HG02970 (cell line): ENCODE results near the gene REX1BD.
"Not testable (repeated sequence)": the region's sequence is repeated elsewhere in the genome, so short reads cannot be mapped to it uniquely, and the experiment has no call there.

ENCODE experiments used
- ATAC-seq: cut with Tn5 transposase; IDR thresholded peaks from one replicate; pipeline ENCODE4 v1.9.1; 2021; ENCODE audit warnings: mild to moderate bottlenecking, moderate library complexity, moderate number of reproducible peaks; ENCODE audit not compliant: unreplicated experiment, low FRiP score

Gene REX1BD

GRCh38 chr19:18588611-18589379 is at the start of gene REX1BD:
Gene REX1BD (plus strand): TSS chr19:18588798. CDS start chr19:18588802, 4 bp downstream.
- ATAC-seq = peak; percentile 55

- ATAC-seq = no peak
Observed at GRCh38 chr19:18539372-18539771, 49.2 kb upstream of the REX1BD start.

GRCh38 chr19:18540200-18540599 is 48.4 kb upstream of the REX1BD start:
- not testable (repeated sequence) for ATAC-seq

GRCh38 chr19:18541258-18541991 is 47.2 kb upstream of the REX1BD start:
- ATAC-seq = no peak

GRCh38 chr19:18541992-18542940 is 46.3 kb upstream of the REX1BD start:
- no peak for ATAC-seq

GRCh38 chr19:18542941-18543813 is 45.4 kb upstream of the REX1BD start, which contains the start of gene FKBP8:
Gene FKBP8 (minus strand): TSS chr19:18543573. CDS start chr19:18541970, 1,603 bp downstream.
- ATAC-seq = peak; percentile 92

GRCh38 chr19:18543814-18544475 is 44.7 kb upstream of the REX1BD start:
- ATAC-seq = peak; percentile 35

- ATAC-seq = no peak
Observed at GRCh38 chr19:18551631-18552030, 37.0 kb upstream of the REX1BD start.

- peak; percentile 96 for ATAC-seq
Observed at GRCh38 chr19:18557411-18558201, 31.0 kb upstream of the REX1BD start, which contains the start of gene KXD1. Gene KXD1 (plus strand): TSS chr19:18557870. CDS start chr19:18562057, 4,187 bp downstream.

GRCh38 chr19:18558202-18558555 is 30.4 kb upstream of the REX1BD start:
- no peak for ATAC-seq

- ATAC-seq = no peak
Observed at GRCh38 chr19:18558604-18559003, 30.0 kb upstream of the REX1BD start.

- no peak for ATAC-seq
Observed at GRCh38 chr19:18559685-18560084, 28.9 kb upstream of the REX1BD start.

- ATAC-seq = no peak
Observed at GRCh38 chr19:18562086-18562485, 26.5 kb upstream of the REX1BD start.

GRCh38 chr19:18566953-18567352 is 21.6 kb upstream of the REX1BD start:
- ATAC-seq = no peak

GRCh38 chr19:18568367-18568766 is 20.2 kb upstream of the REX1BD start:
- ATAC-seq = no peak

GRCh38 chr19:18571564-18572344 is 16.8 kb upstream of the REX1BD start, which contains the start of gene UBA52:
Gene UBA52 (plus strand): TSS chr19:18571857. CDS start chr19:18573301, 1,444 bp downstream.
- ATAC-seq = peak; percentile 89

GRCh38 chr19:18574691-18575291 is 13.8 kb upstream of the REX1BD start:
- ATAC-seq = no peak
